ENCODE results near the gene CHMP5. TPM values are rescaled to one million over a fixed set of nuclear protein-coding genes. Genes with fewer than 3 reads are reported as not detected.

The CHMP5 gene
- polyA plus RNA-seq, 1 donor from 2014 or later: 286 TPM

DNA sequence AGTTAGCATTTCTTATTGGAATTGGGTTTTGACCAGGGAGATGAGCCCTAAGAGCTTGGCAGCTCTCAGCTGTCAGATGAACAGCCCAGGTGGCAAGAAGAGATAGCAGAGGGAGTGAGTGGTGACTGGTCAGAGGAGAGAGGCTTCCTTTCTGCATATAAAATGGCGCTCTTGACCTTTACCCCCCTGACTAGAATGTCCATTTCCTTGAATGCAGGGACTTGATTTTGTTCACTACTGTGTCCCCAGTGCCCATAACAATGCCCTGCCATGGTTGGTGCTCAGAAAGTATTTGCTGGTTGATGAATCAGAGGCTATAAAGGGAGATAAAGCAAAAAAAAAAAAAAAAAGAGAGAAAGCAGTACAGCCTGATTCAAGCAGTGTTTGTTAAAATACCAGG lies 7.2 kb downstream of the CHMP5 start:
- Histone ChIP-seq H3K9ac (ENCODE audit: low read length) (no peak overlapping the region), H4K20me1 (ENCODE audit: insufficient read depth) (no peaks in the 10 kb centered on the region), H3K9me3 (ENCODE audit: low read length) (no peaks in the 10 kb centered on the region), H2AFZ (ENCODE audit: low read depth, low read length) (no peak overlapping the region), H3K4me2 (ENCODE audit: low read length) (no peak overlapping the region), H3K36me3 (ENCODE audit: insufficient read depth, low read length) (peaks cover 6% of the 10 kb centered on the region), H3K27ac (ENCODE audit: low read length) (no peak overlapping the region), H3K4me3 (ENCODE audit: low read length) (no peak overlapping the region), H3K79me2 (replicated peaks; ENCODE audit: insufficient read depth, low read length) (no peaks in the 10 kb centered on the region), H3F3A (ENCODE audit: insufficient read depth, low read length, poor library complexity, severe bottlenecking) (no peaks in the 10 kb centered on the region), H3K9me2 (ENCODE audit: insufficient read depth, low read length) (no peaks in the 10 kb centered on the region), H3K27me3 (ENCODE audit: insufficient read depth, low read depth, low read length) (no peaks in the 10 kb centered on the region)
- TF ChIP-seq MXI1 (conservative IDR thresholded peaks at IDR 0.05; ENCODE audit: poor library complexity, severe bottlenecking) (no peak), TAF1 (IDR thresholded peaks at IDR 0.05; ENCODE audit: low read depth) (no peak), EP300 (conservative IDR thresholded peaks at IDR 0.05; ENCODE audit: poor library complexity, severe bottlenecking) (no peak), RAD21 (conservative IDR thresholded peaks at IDR 0.05) (no peak), POLR2AphosphoS5 (IDR thresholded peaks at IDR 0.05) (no peak), EZH2 (IDR thresholded peaks at IDR 0.05; ENCODE audit: borderline replicate concordance, insufficient read depth, low read length, poor library complexity, severe bottlenecking) (no peak), CTCF (IDR thresholded peaks at IDR 0.05; ENCODE audit: poor library complexity, severe bottlenecking) (no peak)

DNA sequence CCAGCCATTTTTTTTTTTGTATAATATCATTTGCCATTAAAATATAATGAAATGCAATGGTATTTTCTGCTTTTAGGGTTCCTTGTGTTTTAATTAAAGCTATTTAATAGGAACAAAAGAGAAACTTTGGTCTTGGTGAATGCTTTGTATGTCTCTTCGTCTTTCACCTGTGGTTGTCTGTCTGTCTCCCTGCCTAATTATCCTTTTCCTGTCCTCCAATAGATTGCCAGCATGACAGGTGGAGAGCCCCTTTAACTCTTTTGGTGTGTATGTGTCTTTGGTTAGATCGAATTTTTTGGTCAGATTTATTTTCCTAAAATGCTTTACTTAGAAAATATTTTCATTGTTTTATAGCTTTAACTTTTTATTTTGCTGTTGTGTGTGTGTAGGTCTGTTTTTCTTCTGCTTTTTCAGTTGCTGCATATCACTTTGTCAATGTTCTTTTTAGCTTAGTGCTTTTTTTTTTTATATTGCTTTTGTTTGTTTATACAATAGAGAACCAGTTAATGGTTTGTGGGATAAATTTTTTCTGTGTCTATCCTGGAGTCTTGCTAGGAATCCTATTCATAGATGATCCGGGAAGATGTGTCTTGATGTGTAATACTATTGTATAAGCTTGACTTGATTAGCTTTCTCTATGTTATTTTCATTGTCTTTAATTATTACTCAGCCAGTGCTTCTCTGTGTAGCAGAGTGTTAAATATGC lies 8.6 kb downstream of the CHMP5 start:
- H3K4me3 ChIP-seq (ENCODE audit: low read length): no peak overlapping the region
- TF ChIP-seq EP300 (conservative IDR thresholded peaks at IDR 0.05; ENCODE audit: poor library complexity, severe bottlenecking): no peak
- TF ChIP-seq SMC3 (conservative IDR thresholded peaks at IDR 0.05; ENCODE audit: poor library complexity): no peak
- no peak for TF ChIP-seq EZH2 (IDR thresholded peaks at IDR 0.05; ENCODE audit: borderline replicate concordance, insufficient read depth, low read length, poor library complexity, severe bottlenecking)
- TF ChIP-seq RAD21 (conservative IDR thresholded peaks at IDR 0.05): no peak
- no peak for TF ChIP-seq REST (IDR thresholded peaks at IDR 0.05; ENCODE audit: borderline replicate concordance)
- TF ChIP-seq MXI1 (conservative IDR thresholded peaks at IDR 0.05; ENCODE audit: poor library complexity, severe bottlenecking): no peak
- no peak for TF ChIP-seq CTCF (IDR thresholded peaks at IDR 0.05; ENCODE audit: poor library complexity, severe bottlenecking)
- TF ChIP-seq TAF1 (IDR thresholded peaks at IDR 0.05; ENCODE audit: low read depth): no peak
- no peak for TF ChIP-seq POLR2AphosphoS5 (IDR thresholded peaks at IDR 0.05)
- no peak overlapping the region for H3K27ac ChIP-seq (ENCODE audit: low read length)
- no peaks in the 10 kb centered on the region for H4K20me1 ChIP-seq (ENCODE audit: insufficient read depth)
- no peak overlapping the region for H3K4me2 ChIP-seq (ENCODE audit: low read length)
- no peak overlapping the region for H3K9ac ChIP-seq (ENCODE audit: low read length)
- no peaks in the 10 kb centered on the region for H3K27me3 ChIP-seq (ENCODE audit: insufficient read depth, low read depth, low read length)
- H2AFZ ChIP-seq (ENCODE audit: low read depth, low read length): no peak overlapping the region
- H3K9me2 ChIP-seq (ENCODE audit: insufficient read depth, low read length): no peaks in the 10 kb centered on the region
- peaks cover 6% of the 10 kb centered on the region for H3K36me3 ChIP-seq (ENCODE audit: insufficient read depth, low read length)
- no peaks in the 10 kb centered on the region for H3F3A ChIP-seq (ENCODE audit: insufficient read depth, low read length, poor library complexity, severe bottlenecking)
- no peaks in the 10 kb centered on the region for H3K9me3 ChIP-seq (ENCODE audit: low read length)
- no peaks in the 10 kb centered on the region for H3K79me2 ChIP-seq (replicated peaks; ENCODE audit: insufficient read depth, low read length)
